Gastroesophageal sphincter (tissue), 3 donors: ENCODE results near the gene IZUMO4.
A peak's percentile ranks its signal among the peaks of the same experiment; 100 is the strongest.

ENCODE experiments used
- POLR2A ChIP-seq, 2 donors: fragments of 450-650 bp; IDR thresholded peaks; one replicate each; pipeline ENCODE4 v1.6.1; 2017; ENCODE audit warnings: antibody characterized with exemption in 2 of 2, mild to moderate bottlenecking in 2 of 2, moderate library complexity in 1 of 2
- POLR2AphosphoS5 ChIP-seq: sonication (generic); formaldehyde crosslinking; IDR thresholded peaks from one replicate; pipeline ENCODE4 v1.6.1; 2017; ENCODE audit warnings: antibody characterized with exemption
- TF ChIP-seq, protein P1 (sequence below), 4 experiments: fragments of 200-600 bp in 2 of 4; fragments of 450-650 bp in 2 of 4; sonication (generic) in 1 of 4; IDR thresholded peaks; one replicate each; pipeline ENCODE4 v1.5.1; 2017 to 2019; ENCODE audit warnings: antibody characterized with exemption in 4 of 4, mild to moderate bottlenecking in 2 of 4, moderate library complexity in 2 of 4

DNA sequence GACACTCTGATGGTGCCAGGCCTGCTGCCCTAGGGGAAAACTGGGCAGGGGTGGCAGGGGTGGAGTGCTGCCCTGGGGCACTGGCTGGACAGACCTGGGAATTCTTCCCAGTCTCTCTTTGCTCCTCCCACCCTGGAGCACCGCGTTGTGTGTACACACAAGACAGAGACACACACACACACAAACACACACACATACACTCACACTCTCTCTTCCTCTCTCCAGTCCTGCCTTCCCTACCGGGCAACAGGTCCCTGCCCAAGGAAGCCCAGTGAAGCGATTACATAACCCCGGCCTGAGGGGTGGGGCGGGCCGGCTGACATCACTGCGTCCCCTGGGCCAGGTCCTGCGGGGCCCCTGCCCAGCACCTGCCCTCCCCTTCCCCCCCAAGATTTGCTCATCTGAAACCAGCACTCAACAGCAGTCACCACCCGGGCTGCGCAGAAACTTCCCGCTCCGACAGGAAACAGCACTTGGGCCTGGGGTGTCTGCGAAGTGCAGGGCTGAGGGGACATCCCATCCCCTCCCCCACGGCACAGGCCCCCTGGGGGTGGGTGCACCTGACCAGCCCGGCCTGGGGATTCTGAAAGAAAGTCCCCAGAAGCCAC lies 46.9 kb upstream of the IZUMO4 start:
- peak; percentile 73 to 81 for TF ChIP-seq POLR2A (IDR thresholded peaks at IDR 0.05)
- TF ChIP-seq, protein P1, sequence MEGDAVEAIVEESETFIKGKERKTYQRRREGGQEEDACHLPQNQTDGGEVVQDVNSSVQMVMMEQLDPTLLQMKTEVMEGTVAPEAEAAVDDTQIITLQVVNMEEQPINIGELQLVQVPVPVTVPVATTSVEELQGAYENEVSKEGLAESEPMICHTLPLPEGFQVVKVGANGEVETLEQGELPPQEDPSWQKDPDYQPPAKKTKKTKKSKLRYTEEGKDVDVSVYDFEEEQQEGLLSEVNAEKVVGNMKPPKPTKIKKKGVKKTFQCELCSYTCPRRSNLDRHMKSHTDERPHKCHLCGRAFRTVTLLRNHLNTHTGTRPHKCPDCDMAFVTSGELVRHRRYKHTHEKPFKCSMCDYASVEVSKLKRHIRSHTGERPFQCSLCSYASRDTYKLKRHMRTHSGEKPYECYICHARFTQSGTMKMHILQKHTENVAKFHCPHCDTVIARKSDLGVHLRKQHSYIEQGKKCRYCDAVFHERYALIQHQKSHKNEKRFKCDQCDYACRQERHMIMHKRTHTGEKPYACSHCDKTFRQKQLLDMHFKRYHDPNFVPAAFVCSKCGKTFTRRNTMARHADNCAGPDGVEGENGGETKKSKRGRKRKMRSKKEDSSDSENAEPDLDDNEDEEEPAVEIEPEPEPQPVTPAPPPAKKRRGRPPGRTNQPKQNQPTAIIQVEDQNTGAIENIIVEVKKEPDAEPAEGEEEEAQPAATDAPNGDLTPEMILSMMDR (IDR thresholded peaks at IDR 0.05), result no peak
- TF ChIP-seq POLR2AphosphoS5, result peak; percentile 80
